ENCODE results near the gene EHMT1. TPM values are rescaled to one million over a fixed set of nuclear protein-coding genes. Genes with fewer than 3 reads are reported as not detected.
"Not testable (repeated sequence)": the region's sequence is repeated elsewhere in the genome, so short reads cannot be mapped to it uniquely, and the experiment has no call there.

EHMT1 gene
- total and polyA plus RNA-seq, 2 donors = 44.7 to 48.6 TPM

- 84% methylated on average over 14 of the region's 14 CpGs for WGBS
- Histone ChIP-seq H3K4me3 (ENCODE audit: low read depth, low read length) (no peak overlapping the region), H3K4me1 (ENCODE audit: insufficient read depth) (no peaks in the 10 kb centered on the region), H3K27ac (ENCODE audit: low read depth) (no peak overlapping the region), H3K36me3 (ENCODE audit: insufficient read depth) (peaks cover 2% of the 10 kb centered on the region)
- DNase-seq (ENCODE audit: extremely low spot score) = no peak
These were observed 35.5 kb upstream of the EHMT1 start for GRCh38 chr9:137583347-137583746.

DNA sequence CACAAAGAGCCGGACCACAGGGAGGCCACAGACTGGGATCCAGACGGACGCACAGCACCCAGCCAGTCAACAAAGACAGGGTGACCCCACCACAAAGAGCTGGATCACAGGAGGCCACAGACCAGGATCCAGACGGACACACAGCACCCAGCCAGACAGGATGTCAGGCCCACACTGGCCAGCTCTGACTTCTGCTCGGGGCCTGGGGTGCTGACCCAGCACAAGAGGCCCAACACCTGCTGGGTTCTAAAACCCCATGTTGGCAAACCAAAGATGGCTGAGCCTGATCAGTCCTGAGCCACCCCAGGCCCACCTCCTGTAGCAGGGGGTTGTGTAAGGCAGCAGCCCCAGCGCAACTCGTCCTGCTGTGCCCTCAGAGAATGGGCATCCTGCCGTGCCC lies 34.8 kb upstream of the EHMT1 start:
- no peaks in the 10 kb centered on the region for H3K4me1 ChIP-seq (ENCODE audit: insufficient read depth)
- H3K27ac ChIP-seq (ENCODE audit: low read depth) = no peak overlapping the region
- 82% methylated on average over 8 of the region's 8 CpGs for WGBS
- no peak overlapping the region for H3K4me3 ChIP-seq (ENCODE audit: low read depth, low read length)
- no peak for DNase-seq (ENCODE audit: extremely low spot score)
- peaks cover 2% of the 10 kb centered on the region for H3K36me3 ChIP-seq (ENCODE audit: insufficient read depth)

GRCh38 chr9:137586854-137587253 lies 32.0 kb upstream of the EHMT1 start:
- WGBS = 94% methylated on average over 14 of the region's 14 CpGs
- Histone ChIP-seq H3K36me3 (ENCODE audit: insufficient read depth) (peaks cover 2% of the 10 kb centered on the region), H3K4me3 (ENCODE audit: low read depth, low read length) (no peak overlapping the region), H3K4me1 (ENCODE audit: insufficient read depth) (no peaks in the 10 kb centered on the region), H3K27ac (ENCODE audit: low read depth) (no peak overlapping the region)
- no peak for DNase-seq (ENCODE audit: extremely low spot score)

DNA sequence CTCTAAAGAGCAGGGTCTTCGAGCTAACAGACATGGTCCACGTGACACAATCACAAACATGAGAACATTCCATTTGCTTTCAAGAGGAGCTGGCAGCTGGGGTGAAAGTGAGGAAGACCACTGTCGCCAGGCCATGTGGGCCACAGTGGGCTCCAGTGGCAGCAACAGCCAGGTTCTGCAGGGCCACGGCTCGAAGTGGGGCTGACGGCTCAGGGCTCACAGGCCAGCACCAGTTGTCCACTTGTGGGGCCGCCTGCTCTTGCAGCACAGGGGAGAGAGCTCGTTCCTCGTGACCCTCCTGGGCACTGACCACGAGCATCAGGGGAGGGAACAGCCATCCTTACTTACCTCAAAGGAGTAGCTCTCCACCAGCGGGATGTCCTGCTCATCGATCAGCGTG lies 30.5 kb upstream of the EHMT1 start:
- WGBS = 88% methylated on average over 13 of the region's 13 CpGs
- Histone ChIP-seq H3K27ac (ENCODE audit: low read depth) (no peak overlapping the region), H3K4me1 (ENCODE audit: insufficient read depth) (no peaks in the 10 kb centered on the region), H3K4me3 (ENCODE audit: low read depth, low read length) (no peak overlapping the region), H3K36me3 (ENCODE audit: insufficient read depth) (peaks cover 2% of the 10 kb centered on the region)
- no peak for DNase-seq (ENCODE audit: extremely low spot score)

GRCh38 chr9:137588891-137589290 lies 29.9 kb upstream of the EHMT1 start:
- DNase-seq (ENCODE audit: extremely low spot score) = no peak
- WGBS = 71% methylated on average over 6 of the region's 6 CpGs
- no peak overlapping the region for H3K27ac ChIP-seq (ENCODE audit: low read depth)
- no peak overlapping the region for H3K4me3 ChIP-seq (ENCODE audit: low read depth, low read length)
- peaks cover 2% of the 10 kb centered on the region for H3K36me3 ChIP-seq (ENCODE audit: insufficient read depth)
- H3K4me1 ChIP-seq (ENCODE audit: insufficient read depth) = no peaks in the 10 kb centered on the region

- WGBS = 7% methylated on average over 58 of the region's 58 CpGs
- H3K4me1 ChIP-seq (ENCODE audit: insufficient read depth) = no peaks in the 10 kb centered on the region
- peaks cover 2% of the 10 kb centered on the region for H3K36me3 ChIP-seq (ENCODE audit: insufficient read depth)
- no peak for DNase-seq (ENCODE audit: extremely low spot score)
- no peak overlapping the region for H3K27ac ChIP-seq (ENCODE audit: low read depth)
- peak overlapping the region; percentile 90 for H3K4me3 ChIP-seq (ENCODE audit: low read depth, low read length)
These were observed 29.2 kb upstream of the EHMT1 start for GRCh38 chr9:137589441-137590122.

GRCh38 chr9:137590123-137590468 lies 28.7 kb upstream of the EHMT1 start:
- H3K36me3 ChIP-seq (ENCODE audit: insufficient read depth) = peaks cover 2% of the 10 kb centered on the region
- peak overlapping the region; percentile 90 for H3K4me3 ChIP-seq (ENCODE audit: low read depth, low read length)
- DNase-seq (ENCODE audit: extremely low spot score) = no peak
- H3K4me1 ChIP-seq (ENCODE audit: insufficient read depth) = no peaks in the 10 kb centered on the region
- under 1% methylated on average over 61 of the region's 61 CpGs for WGBS
- no peak overlapping the region for H3K27ac ChIP-seq (ENCODE audit: low read depth)

GRCh38 chr9:137590469-137591383 lies 28.1 kb upstream of the EHMT1 start, which contains the start of gene ZMYND19:
TSS of gene ZMYND19 (minus strand) at chr9:137590512. CDS start at chr9:137590263, 249 bp downstream.
- Histone ChIP-seq H3K27ac (ENCODE audit: low read depth) (no peak within 1 kb of the TSS), H3K36me3 (ENCODE audit: insufficient read depth) (peaks cover 2% of the 10 kb centered on the region), H3K4me3 (ENCODE audit: low read depth, low read length) (peak within 1 kb of the TSS; percentile 90), H3K4me1 (ENCODE audit: insufficient read depth) (no peaks in the 10 kb centered on the region)
- peak; percentile 46 for DNase-seq (ENCODE audit: extremely low spot score)
- WGBS = under 1% methylated on average over 113 of the region's 113 CpGs

- Histone ChIP-seq H3K36me3 (ENCODE audit: insufficient read depth) (no peaks in the 10 kb centered on the region), H3K4me3 (ENCODE audit: low read depth, low read length) (no peak overlapping the region), H3K4me1 (ENCODE audit: insufficient read depth) (no peaks in the 10 kb centered on the region), H3K27ac (ENCODE audit: low read depth) (no peak overlapping the region)
- DNase-seq (ENCODE audit: extremely low spot score) = no peak
- WGBS = 91% methylated on average over 7 of the region's 7 CpGs
These were observed 26.0 kb upstream of the EHMT1 start for GRCh38 chr9:137592767-137593166.

GRCh38 chr9:137593176-137593575 lies 25.6 kb upstream of the EHMT1 start:
- no peak overlapping the region for H3K27ac ChIP-seq (ENCODE audit: low read depth)
- no peaks in the 10 kb centered on the region for H3K4me1 ChIP-seq (ENCODE audit: insufficient read depth)
- no peak for DNase-seq (ENCODE audit: extremely low spot score)
- H3K4me3 ChIP-seq (ENCODE audit: low read depth, low read length) = no peak overlapping the region
- no peaks in the 10 kb centered on the region for H3K36me3 ChIP-seq (ENCODE audit: insufficient read depth)
- WGBS = 81% methylated on average over 12 of the region's 12 CpGs

DNA sequence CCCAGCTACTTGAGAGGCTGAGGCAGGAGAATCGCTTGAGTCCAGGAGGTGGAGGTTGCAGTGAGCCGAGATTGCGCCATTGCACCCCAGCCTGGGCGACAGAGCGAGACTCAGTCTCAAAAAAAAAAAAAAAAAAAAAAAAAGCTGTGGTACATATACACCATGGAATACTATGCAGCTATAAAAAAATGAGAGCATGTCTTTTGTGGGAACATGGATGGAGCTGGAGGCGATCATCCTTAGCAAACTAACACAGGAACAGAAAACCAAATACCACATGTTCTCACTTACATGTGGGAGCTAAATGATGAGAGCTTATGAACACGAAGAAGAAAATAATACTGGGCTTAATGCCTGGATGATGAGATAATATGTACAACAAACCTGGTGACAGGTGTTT lies 22.2 kb upstream of the EHMT1 start:
- H3K36me3 ChIP-seq (ENCODE audit: insufficient read depth) = not testable (repeated sequence)
- WGBS = 93% methylated on average over 7 of the region's 7 CpGs

DNA sequence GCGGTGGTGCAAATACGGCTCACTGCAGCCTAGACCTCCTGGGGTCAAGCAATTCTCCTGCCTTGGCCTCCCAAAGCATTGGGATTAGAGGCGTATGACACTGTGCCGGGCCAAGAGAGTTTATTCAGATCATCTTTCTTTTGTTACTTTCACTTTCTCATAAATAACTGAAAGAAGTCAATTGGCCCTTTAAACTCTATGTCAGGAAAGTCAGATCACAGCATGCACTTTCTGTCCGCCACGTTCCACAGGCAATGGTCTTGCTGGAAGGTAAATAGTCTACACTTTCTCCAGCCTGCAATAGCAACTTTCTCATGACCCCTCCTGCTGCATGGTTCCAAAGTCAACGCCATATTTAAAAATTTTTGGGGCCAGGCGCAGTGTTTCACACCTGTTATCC lies 19.9 kb upstream of the EHMT1 start:
- H3K36me3 ChIP-seq (ENCODE audit: insufficient read depth) = no peaks in the 10 kb centered on the region
- WGBS = 75% methylated on average over 8 of the region's 8 CpGs
- H3K4me3 ChIP-seq (ENCODE audit: low read depth, low read length) = no peak overlapping the region
- no peak for DNase-seq (ENCODE audit: extremely low spot score)
- no peak overlapping the region for H3K27ac ChIP-seq (ENCODE audit: low read depth)
- no peaks in the 10 kb centered on the region for H3K4me1 ChIP-seq (ENCODE audit: insufficient read depth)

More for the DNA sequence above, 22.2 kb upstream of the EHMT1 start:
- not testable (repeated sequence) for DNase-seq (ENCODE audit: extremely low spot score); H3K27ac ChIP-seq (ENCODE audit: low read depth); H3K4me1 ChIP-seq (ENCODE audit: insufficient read depth); H3K4me3 ChIP-seq (ENCODE audit: low read depth, low read length)

- WGBS = 15% methylated on average over 3 of the region's 3 CpGs
- H3K27ac ChIP-seq (ENCODE audit: low read depth) = no peak overlapping the region
- DNase-seq (ENCODE audit: extremely low spot score) = no peak
These were observed 16.1 kb upstream of the EHMT1 start for GRCh38 chr9:137602661-137603060.

GRCh38 chr9:137603879-137604278 lies 14.9 kb upstream of the EHMT1 start:
- Histone ChIP-seq H3K4me3 (ENCODE audit: low read depth, low read length) (no peak overlapping the region), H3K36me3 (ENCODE audit: insufficient read depth) (no peaks in the 10 kb centered on the region), H3K4me1 (ENCODE audit: insufficient read depth) (no peaks in the 10 kb centered on the region), H3K27ac (ENCODE audit: low read depth) (no peak overlapping the region)
- whole genome bisulfite sequencing = 78% methylated on average over 13 of the region's 13 CpGs
- DNase-seq (ENCODE audit: extremely low spot score) = no peak

More at GRCh38 chr9:137602661-137603060, 16.1 kb upstream of the EHMT1 start:
- Histone ChIP-seq H3K36me3 (ENCODE audit: insufficient read depth) (no peaks in the 10 kb centered on the region), H3K4me3 (ENCODE audit: low read depth, low read length) (no peak overlapping the region), H3K4me1 (ENCODE audit: insufficient read depth) (no peaks in the 10 kb centered on the region)
